ENCODE data around the gene HES2.
"Not testable (repeated sequence)": the region's sequence is repeated elsewhere in the genome, so short reads cannot be mapped to it uniquely, and the experiment has no call there.

The HES2 gene

DNA sequence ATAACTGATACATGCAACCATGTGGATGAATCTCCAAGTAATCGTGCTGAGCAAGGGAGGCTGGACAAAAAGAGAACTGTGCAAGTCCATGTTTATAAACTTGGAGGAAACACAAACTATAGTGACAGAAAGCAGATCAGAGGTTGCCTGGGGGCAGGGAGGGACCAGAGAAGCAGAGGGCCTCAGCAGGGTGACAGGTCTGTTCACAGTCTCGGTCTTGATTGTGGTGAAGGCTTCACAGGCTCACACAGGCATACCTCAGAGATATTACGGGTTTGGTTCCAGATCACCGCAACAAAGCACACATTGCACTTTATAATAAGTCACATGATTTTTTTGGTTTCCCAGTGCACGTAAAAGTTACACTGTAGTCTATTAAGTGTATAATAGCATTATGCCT is 54.7 kb downstream of the HES2 start:
- TF ChIP-seq GLIS3 (CRISPR knock-in tag; IDR thresholded peaks at IDR 0.05) (no peak), PPARA (CRISPR knock-in tag; IDR thresholded peaks at IDR 0.05; ENCODE audit: borderline replicate concordance) (no peak), ZC3H10 (CRISPR knock-in tag; IDR thresholded peaks at IDR 0.05) (no peak), ESRRG (CRISPR knock-in tag; IDR thresholded peaks at IDR 0.05) (no peak), ZFP3 (CRISPR knock-in tag; IDR thresholded peaks at IDR 0.05) (no peak), TCF4 (CRISPR knock-in tag; IDR thresholded peaks at IDR 0.05; ENCODE audit: borderline replicate concordance) (no peak), OSR1 (CRISPR knock-in tag; IDR thresholded peaks at IDR 0.05) (no peak), ZNF8 (CRISPR knock-in tag; IDR thresholded peaks at IDR 0.05) (no peak), TOX (CRISPR knock-in tag; IDR thresholded peaks at IDR 0.05; ENCODE audit: borderline replicate concordance) (no peak)
- TF ChIP-seq, protein P1, sequence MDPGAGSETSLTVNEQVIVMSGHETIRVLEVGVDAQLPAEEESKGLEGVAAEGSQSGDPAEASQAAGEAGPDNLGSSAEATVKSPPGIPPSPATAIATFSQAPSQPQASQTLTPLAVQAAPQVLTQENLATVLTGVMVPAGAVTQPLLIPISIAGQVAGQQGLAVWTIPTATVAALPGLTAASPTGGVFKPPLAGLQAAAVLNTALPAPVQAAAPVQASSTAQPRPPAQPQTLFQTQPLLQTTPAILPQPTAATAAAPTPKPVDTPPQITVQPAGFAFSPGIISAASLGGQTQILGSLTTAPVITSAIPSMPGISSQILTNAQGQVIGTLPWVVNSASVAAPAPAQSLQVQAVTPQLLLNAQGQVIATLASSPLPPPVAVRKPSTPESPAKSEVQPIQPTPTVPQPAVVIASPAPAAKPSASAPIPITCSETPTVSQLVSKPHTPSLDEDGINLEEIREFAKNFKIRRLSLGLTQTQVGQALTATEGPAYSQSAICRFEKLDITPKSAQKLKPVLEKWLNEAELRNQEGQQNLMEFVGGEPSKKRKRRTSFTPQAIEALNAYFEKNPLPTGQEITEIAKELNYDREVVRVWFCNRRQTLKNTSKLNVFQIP (CRISPR knock-in tag; IDR thresholded peaks at IDR 0.05; ENCODE audit: borderline replicate concordance, low read depth), result no peak
- TF ChIP-seq, protein P2, sequence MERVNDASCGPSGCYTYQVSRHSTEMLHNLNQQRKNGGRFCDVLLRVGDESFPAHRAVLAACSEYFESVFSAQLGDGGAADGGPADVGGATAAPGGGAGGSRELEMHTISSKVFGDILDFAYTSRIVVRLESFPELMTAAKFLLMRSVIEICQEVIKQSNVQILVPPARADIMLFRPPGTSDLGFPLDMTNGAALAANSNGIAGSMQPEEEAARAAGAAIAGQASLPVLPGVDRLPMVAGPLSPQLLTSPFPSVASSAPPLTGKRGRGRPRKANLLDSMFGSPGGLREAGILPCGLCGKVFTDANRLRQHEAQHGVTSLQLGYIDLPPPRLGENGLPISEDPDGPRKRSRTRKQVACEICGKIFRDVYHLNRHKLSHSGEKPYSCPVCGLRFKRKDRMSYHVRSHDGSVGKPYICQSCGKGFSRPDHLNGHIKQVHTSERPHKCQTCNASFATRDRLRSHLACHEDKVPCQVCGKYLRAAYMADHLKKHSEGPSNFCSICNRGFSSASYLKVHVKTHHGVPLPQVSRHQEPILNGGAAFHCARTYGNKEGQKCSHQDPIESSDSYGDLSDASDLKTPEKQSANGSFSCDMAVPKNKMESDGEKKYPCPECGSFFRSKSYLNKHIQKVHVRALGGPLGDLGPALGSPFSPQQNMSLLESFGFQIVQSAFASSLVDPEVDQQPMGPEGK (CRISPR knock-in tag; IDR thresholded peaks at IDR 0.05; ENCODE audit: borderline replicate concordance), result no peak
- TF ChIP-seq, protein P3, sequence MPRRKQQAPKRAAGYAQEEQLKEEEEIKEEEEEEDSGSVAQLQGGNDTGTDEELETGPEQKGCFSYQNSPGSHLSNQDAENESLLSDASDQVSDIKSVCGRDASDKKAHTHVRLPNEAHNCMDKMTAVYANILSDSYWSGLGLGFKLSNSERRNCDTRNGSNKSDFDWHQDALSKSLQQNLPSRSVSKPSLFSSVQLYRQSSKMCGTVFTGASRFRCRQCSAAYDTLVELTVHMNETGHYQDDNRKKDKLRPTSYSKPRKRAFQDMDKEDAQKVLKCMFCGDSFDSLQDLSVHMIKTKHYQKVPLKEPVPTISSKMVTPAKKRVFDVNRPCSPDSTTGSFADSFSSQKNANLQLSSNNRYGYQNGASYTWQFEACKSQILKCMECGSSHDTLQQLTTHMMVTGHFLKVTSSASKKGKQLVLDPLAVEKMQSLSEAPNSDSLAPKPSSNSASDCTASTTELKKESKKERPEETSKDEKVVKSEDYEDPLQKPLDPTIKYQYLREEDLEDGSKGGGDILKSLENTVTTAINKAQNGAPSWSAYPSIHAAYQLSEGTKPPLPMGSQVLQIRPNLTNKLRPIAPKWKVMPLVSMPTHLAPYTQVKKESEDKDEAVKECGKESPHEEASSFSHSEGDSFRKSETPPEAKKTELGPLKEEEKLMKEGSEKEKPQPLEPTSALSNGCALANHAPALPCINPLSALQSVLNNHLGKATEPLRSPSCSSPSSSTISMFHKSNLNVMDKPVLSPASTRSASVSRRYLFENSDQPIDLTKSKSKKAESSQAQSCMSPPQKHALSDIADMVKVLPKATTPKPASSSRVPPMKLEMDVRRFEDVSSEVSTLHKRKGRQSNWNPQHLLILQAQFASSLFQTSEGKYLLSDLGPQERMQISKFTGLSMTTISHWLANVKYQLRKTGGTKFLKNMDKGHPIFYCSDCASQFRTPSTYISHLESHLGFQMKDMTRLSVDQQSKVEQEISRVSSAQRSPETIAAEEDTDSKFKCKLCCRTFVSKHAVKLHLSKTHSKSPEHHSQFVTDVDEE (CRISPR knock-in tag; IDR thresholded peaks at IDR 0.05), result no peak
- TF ChIP-seq, protein P4, sequence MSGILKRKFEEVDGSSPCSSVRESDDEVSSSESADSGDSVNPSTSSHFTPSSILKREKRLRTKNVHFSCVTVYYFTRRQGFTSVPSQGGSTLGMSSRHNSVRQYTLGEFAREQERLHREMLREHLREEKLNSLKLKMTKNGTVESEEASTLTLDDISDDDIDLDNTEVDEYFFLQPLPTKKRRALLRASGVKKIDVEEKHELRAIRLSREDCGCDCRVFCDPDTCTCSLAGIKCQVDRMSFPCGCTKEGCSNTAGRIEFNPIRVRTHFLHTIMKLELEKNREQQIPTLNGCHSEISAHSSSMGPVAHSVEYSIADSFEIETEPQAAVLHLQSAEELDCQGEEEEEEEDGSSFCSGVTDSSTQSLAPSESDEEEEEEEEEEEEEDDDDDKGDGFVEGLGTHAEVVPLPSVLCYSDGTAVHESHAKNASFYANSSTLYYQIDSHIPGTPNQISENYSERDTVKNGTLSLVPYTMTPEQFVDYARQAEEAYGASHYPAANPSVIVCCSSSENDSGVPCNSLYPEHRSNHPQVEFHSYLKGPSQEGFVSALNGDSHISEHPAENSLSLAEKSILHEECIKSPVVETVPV (CRISPR knock-in tag; IDR thresholded peaks at IDR 0.05), result no peak
- TF ChIP-seq, protein P5, sequence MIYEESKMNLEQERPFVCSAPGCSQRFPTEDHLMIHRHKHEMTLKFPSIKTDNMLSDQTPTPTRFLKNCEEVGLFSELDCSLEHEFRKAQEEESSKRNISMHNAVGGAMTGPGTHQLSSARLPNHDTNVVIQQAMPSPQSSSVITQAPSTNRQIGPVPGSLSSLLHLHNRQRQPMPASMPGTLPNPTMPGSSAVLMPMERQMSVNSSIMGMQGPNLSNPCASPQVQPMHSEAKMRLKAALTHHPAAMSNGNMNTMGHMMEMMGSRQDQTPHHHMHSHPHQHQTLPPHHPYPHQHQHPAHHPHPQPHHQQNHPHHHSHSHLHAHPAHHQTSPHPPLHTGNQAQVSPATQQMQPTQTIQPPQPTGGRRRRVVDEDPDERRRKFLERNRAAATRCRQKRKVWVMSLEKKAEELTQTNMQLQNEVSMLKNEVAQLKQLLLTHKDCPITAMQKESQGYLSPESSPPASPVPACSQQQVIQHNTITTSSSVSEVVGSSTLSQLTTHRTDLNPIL (CRISPR knock-in tag; IDR thresholded peaks at IDR 0.05; ENCODE audit: low read depth), result no peak
- no peak for ATAC-seq

DNA sequence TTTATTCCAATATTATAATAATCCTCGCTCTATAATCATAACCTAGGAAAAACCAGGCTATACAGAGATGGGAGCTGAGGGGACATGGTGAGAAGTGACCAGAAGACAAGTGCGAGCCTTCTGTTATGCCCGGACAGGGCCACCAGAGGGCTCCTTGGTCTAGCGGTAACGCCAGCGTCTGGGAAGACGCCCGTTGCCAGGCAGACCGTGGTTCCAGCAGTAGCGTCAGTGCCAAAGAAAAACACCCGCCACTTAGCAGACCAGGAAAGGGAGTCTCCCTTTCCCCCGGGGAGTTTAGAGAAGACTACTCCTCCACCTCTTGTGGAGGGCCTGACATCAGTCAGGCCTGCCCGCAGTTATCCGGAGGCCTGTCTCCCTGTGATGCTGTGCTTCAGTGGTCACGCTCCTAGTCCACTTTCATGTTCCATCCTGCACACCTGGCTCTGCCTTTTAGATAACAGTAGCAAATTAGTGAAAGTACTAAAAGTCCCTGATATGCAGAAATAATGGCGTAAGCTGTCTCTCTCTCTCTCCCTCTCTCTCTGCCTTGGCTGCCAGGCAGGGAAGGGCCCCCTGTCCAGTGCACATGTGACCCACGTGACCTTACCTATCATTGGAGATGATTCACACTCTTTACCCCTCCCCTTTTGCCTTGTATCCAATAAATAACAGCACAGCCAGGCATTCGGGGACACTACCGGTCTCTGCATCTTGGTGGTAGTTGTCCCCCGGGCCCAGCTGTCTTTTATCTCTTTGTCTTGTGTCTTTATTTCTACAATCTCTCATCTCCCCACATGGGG is 56.4 kb downstream of the HES2 start:
- ATAC-seq, result not testable (repeated sequence)

All from SK-N-SH treated with all-trans-retinoic acid at 6 μM for 48 hours (cell line).